ENCODE measurements around the gene MYEF2. TPM values are rescaled to one million over a fixed set of nuclear protein-coding genes. Genes with fewer than 3 reads are reported as not detected.

MYEF2 gene
- total RNA-seq, 2 experiments from 2014 or later, result 44.0 to 107 TPM

DNA sequence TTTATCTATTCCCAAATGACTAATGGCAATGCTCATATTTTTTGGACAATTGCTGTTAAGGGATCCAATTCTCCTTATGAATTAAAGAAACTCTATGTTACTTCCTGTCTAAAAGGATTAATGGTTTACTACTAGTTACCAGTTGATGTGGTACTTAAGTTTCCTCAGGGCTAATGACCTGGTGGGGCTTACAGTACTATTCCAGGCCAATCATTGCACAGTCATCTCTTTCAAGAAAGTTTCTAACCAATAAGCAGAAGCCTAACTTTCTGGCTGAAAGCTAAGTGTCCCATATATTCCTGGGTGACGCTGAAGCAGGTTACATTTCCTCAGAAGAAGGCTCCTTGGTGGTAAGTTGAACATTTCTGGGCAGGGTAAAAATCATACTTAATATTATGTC, 27.9 kb upstream of the MYEF2 start, which contains the start of gene SLC12A1:
TSS of gene SLC12A1 (plus strand) at position 322 of the 400 bp plus-strand sequence. CDS start 1,418 bp downstream, outside the sequence.
- intact Hi-C loops (cut with micrococcal nuclease; ENCODE audit: unreplicated experiment), result no loop called here
- POLR2A ChIA-PET, result no interaction called here
- no TSS peak for BruUV-seq (replicated peaks)
- Histone ChIP-seq H2AFZ (ENCODE audit: low read length) (no peak within 1 kb of the TSS), H3K9me3 (ENCODE audit: low read length) (no peaks in the 10 kb centered on the region), H3K36me3 (ENCODE audit: insufficient read depth, low read length) (no peaks in the 10 kb centered on the region), H3K27ac (ENCODE audit: low read depth, low read length, poor library complexity, severe bottlenecking) (no peak within 1 kb of the TSS), H3K79me2 (ENCODE audit: insufficient read depth, low read depth, low read length) (no peaks in the 10 kb centered on the region), H4K20me1 (ENCODE audit: insufficient read depth, low read length) (no peaks in the 10 kb centered on the region), H3K4me3 (ENCODE audit: low read depth, low read length, poor library complexity, severe bottlenecking) (no peak within 1 kb of the TSS), H3K4me1 (ENCODE audit: insufficient read depth, low read length, poor library complexity, severe bottlenecking) (no peaks in the 10 kb centered on the region), H3K4me2 (ENCODE audit: low read length) (no peak within 1 kb of the TSS), H3K9me2 (ENCODE audit: insufficient read depth, low read length) (no peaks in the 10 kb centered on the region)
- TF ChIP-seq, protein P1, sequence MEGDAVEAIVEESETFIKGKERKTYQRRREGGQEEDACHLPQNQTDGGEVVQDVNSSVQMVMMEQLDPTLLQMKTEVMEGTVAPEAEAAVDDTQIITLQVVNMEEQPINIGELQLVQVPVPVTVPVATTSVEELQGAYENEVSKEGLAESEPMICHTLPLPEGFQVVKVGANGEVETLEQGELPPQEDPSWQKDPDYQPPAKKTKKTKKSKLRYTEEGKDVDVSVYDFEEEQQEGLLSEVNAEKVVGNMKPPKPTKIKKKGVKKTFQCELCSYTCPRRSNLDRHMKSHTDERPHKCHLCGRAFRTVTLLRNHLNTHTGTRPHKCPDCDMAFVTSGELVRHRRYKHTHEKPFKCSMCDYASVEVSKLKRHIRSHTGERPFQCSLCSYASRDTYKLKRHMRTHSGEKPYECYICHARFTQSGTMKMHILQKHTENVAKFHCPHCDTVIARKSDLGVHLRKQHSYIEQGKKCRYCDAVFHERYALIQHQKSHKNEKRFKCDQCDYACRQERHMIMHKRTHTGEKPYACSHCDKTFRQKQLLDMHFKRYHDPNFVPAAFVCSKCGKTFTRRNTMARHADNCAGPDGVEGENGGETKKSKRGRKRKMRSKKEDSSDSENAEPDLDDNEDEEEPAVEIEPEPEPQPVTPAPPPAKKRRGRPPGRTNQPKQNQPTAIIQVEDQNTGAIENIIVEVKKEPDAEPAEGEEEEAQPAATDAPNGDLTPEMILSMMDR (conservative IDR thresholded peaks at IDR 0.05; ENCODE audit: low read length), result no peak
- TF ChIP-seq EZH2phosphoT487 (IDR thresholded peaks at IDR 0.05; ENCODE audit: borderline replicate concordance, low read depth, low read length), result no peak
- CTCF ChIA-PET (ENCODE audit: unreplicated experiment), result no interaction called here
- DNase-seq (ENCODE audit: low spot score), result no peak

DNA sequence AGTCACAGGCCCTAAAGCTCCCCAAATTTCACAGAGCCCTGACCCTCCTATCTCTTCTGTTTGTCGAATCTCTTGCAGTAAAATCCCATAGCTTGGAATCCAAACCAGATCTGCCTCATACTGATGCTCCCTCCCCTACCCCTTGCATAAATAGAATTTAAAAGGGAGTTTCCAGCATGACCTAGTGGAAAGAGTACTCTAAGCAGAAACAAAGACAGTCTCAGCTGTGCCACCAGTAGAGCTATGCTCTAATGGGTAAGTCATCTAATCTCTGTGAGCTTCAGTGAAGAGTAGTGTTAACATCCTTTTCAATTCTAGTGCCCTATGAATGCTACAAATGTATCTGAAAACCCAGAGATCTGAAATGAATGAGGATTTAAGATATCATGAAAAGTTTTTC, 24.0 kb upstream of the MYEF2 start:
- TF ChIP-seq, protein P1 (conservative IDR thresholded peaks at IDR 0.05; ENCODE audit: low read length), result no peak
- no peak for TF ChIP-seq EZH2phosphoT487 (IDR thresholded peaks at IDR 0.05; ENCODE audit: borderline replicate concordance, low read depth, low read length)
- H2AFZ ChIP-seq (ENCODE audit: low read length), result no peak overlapping the region
- BruUV-seq (replicated peaks), result no TSS peak
- no peaks in the 10 kb centered on the region for H3K9me3 ChIP-seq (ENCODE audit: low read length)
- CTCF ChIA-PET (ENCODE audit: unreplicated experiment), result no interaction called here
- DNase-seq (ENCODE audit: low spot score), result no peak
- no peaks in the 10 kb centered on the region for H4K20me1 ChIP-seq (ENCODE audit: insufficient read depth, low read length)
- no peaks in the 10 kb centered on the region for H3K4me1 ChIP-seq (ENCODE audit: insufficient read depth, low read length, poor library complexity, severe bottlenecking)
- H3K4me2 ChIP-seq (ENCODE audit: low read length), result no peak overlapping the region
- no peak overlapping the region for H3K27ac ChIP-seq (ENCODE audit: low read depth, low read length, poor library complexity, severe bottlenecking)
- H3K79me2 ChIP-seq (ENCODE audit: insufficient read depth, low read depth, low read length), result no peaks in the 10 kb centered on the region
- no peaks in the 10 kb centered on the region for H3K9me2 ChIP-seq (ENCODE audit: insufficient read depth, low read length)
- no peak overlapping the region for H3K4me3 ChIP-seq (ENCODE audit: low read depth, low read length, poor library complexity, severe bottlenecking)
- H3K36me3 ChIP-seq (ENCODE audit: insufficient read depth, low read length), result no peaks in the 10 kb centered on the region
- intact Hi-C loops (cut with micrococcal nuclease; ENCODE audit: unreplicated experiment), result no loop called here
- POLR2A ChIA-PET, result no interaction called here

DNA sequence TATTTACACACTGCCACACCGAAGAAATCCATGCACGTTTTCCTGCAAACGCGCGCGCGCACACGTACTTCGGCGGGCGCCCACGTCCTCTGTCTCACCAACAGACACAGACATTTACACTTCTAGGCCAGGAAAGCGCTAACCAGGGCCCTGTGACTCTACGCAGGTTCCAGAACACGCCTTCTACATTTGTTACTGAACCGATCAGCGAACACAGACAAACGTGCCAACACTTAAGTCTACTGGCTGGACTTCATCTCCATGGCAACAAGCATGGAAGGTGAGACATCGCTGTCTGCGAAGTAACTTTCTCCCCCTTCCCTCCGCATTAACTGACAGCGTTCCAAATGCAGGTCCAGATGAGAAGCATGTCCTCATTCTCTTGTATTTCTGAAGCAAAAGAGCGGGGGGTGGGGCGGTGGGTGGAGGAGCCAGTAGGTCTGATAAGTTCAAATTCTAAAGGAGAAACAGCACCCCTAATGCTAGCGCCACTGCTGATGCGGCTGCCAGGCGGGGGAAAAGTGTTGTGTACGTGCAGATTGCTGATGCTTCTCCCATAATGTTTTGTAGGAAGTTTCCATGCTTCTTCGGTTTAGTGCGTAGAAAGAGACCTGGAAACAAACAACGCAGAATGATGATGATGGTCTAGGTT, 13.6 kb upstream of the MYEF2 start, which contains the start of gene CTXN2:
TSS of gene CTXN2 (plus strand) at position 92 of the 652 bp plus-strand sequence. CDS start 9,636 bp downstream, outside the sequence.
- Histone ChIP-seq H3K79me2 (ENCODE audit: insufficient read depth, low read depth, low read length) (no peaks in the 10 kb centered on the region), H3K4me3 (ENCODE audit: low read depth, low read length, poor library complexity, severe bottlenecking) (no peak within 1 kb of the TSS), H3K36me3 (ENCODE audit: insufficient read depth, low read length) (no peaks in the 10 kb centered on the region), H3K27ac (ENCODE audit: low read depth, low read length, poor library complexity, severe bottlenecking) (no peak within 1 kb of the TSS), H4K20me1 (ENCODE audit: insufficient read depth, low read length) (no peaks in the 10 kb centered on the region), H3K9me3 (ENCODE audit: low read length) (no peaks in the 10 kb centered on the region), H2AFZ (ENCODE audit: low read length) (no peak within 1 kb of the TSS), H3K9me2 (ENCODE audit: insufficient read depth, low read length) (no peaks in the 10 kb centered on the region), H3K4me1 (ENCODE audit: insufficient read depth, low read length, poor library complexity, severe bottlenecking) (no peaks in the 10 kb centered on the region), H3K4me2 (ENCODE audit: low read length) (no peak within 1 kb of the TSS)
- POLR2A ChIA-PET, result no interaction called here
- CTCF ChIA-PET (ENCODE audit: unreplicated experiment), result no interaction called here
- BruUV-seq (replicated peaks), result no TSS peak
- TF ChIP-seq, protein P1 (conservative IDR thresholded peaks at IDR 0.05; ENCODE audit: low read length), result no peak
- no peak for TF ChIP-seq EZH2phosphoT487 (IDR thresholded peaks at IDR 0.05; ENCODE audit: borderline replicate concordance, low read depth, low read length)
- intact Hi-C loops (cut with micrococcal nuclease; ENCODE audit: unreplicated experiment), result no loop called here
- DNase-seq (ENCODE audit: low spot score), result no peak
